ENCODE data around the gene RAB3C.
"Not testable (repeated sequence)": the region's sequence is repeated elsewhere in the genome, so short reads cannot be mapped to it uniquely, and the experiment has no call there.

Gene RAB3C

GRCh38 chr5:58680503-58680902 lies 97.6 kb downstream of the RAB3C start:
- FAIRE-seq: no peak

- no peak for FAIRE-seq
These were observed 99.1 kb downstream of the RAB3C start for GRCh38 chr5:58681943-58682342.

GRCh38 chr5:58683567-58683966 lies 100.7 kb downstream of the RAB3C start:
- no peak for FAIRE-seq

- FAIRE-seq: no peak
These were observed 104.2 kb downstream of the RAB3C start for GRCh38 chr5:58687079-58687478.

GRCh38 chr5:58687595-58687994 lies 104.7 kb downstream of the RAB3C start:
- FAIRE-seq: no peak

GRCh38 chr5:58699088-58699761 lies 116.3 kb downstream of the RAB3C start:
- FAIRE-seq: not testable (repeated sequence)

GRCh38 chr5:58699762-58700118 lies 116.9 kb downstream of the RAB3C start:
- FAIRE-seq: no peak

GRCh38 chr5:58703925-58704555 lies 121.2 kb downstream of the RAB3C start:
- no peak for FAIRE-seq

- FAIRE-seq: no peak
These were observed 123.9 kb downstream of the RAB3C start for GRCh38 chr5:58706736-58707135.

- no peak for FAIRE-seq
These were observed 125.6 kb downstream of the RAB3C start for GRCh38 chr5:58708456-58708855.

- FAIRE-seq: not testable (repeated sequence)
These were observed 127.5 kb downstream of the RAB3C start for GRCh38 chr5:58710425-58710824.

GRCh38 chr5:58710871-58711270 lies 128.0 kb downstream of the RAB3C start:
- FAIRE-seq: no peak

- no peak for FAIRE-seq
These were observed 129.1 kb downstream of the RAB3C start for GRCh38 chr5:58711965-58712364.

GRCh38 chr5:58714046-58714445 lies 131.2 kb downstream of the RAB3C start:
- no peak for FAIRE-seq

GRCh38 chr5:58715997-58716656 lies 133.3 kb downstream of the RAB3C start:
- no peak for FAIRE-seq

- no peak for FAIRE-seq
These were observed 133.8 kb downstream of the RAB3C start for GRCh38 chr5:58716713-58717112.

GRCh38 chr5:58717303-58718007 lies 134.6 kb downstream of the RAB3C start:
- FAIRE-seq: no peak

GRCh38 chr5:58718269-58718978 lies 135.5 kb downstream of the RAB3C start:
- no peak for FAIRE-seq

- FAIRE-seq: no peak
These were observed 139.3 kb downstream of the RAB3C start for GRCh38 chr5:58722160-58722559.

GRCh38 chr5:58724992-58725391 lies 142.1 kb downstream of the RAB3C start:
- no peak for FAIRE-seq

- no peak for FAIRE-seq
These were observed 148.8 kb downstream of the RAB3C start for GRCh38 chr5:58731641-58732040.

- no peak for FAIRE-seq
These were observed 152.8 kb downstream of the RAB3C start for GRCh38 chr5:58735637-58736036.

GRCh38 chr5:58736214-58736613 lies 153.3 kb downstream of the RAB3C start:
- FAIRE-seq: no peak

Data from endometrium (tissue), 2 donors.